Astrocyte (in vitro differentiated cells and primary cell): Measurements from ENCODE around the gene PTPRN2. TPM values are rescaled to one million over a fixed set of nuclear protein-coding genes. Genes with fewer than 3 reads are reported as not detected.

Experiments
- DNase-seq: peaks from one replicate; pipeline ENCODE4 v3.0.0-alpha.2; 2010; ENCODE audit warnings: low read depth
- FAIRE-seq: peaks from 2 replicates; lab custom pipeline; 2011; peaks lifted over from hg19 to GRCh38; lab: Jason Lieb, UNC
- H2AFZ ChIP-seq: 2 replicates; pipeline ENCODE4 v1.6.0; 2012; ENCODE audit warnings: low read depth, low read length, inconsistent platforms
- H3K27ac ChIP-seq: 2 replicates; pipeline ENCODE4 v1.5.1; 2011; ENCODE audit warnings: low read depth, low read length, inconsistent platforms
- H3K27me3 ChIP-seq: 2 replicates; pipeline ENCODE4 v1.6.0; 2011; ENCODE audit warnings: low read length, inconsistent platforms; ENCODE audit not compliant: insufficient read depth
- H3K36me3 ChIP-seq: 2 replicates; pipeline ENCODE4 v1.5.1; 2011; ENCODE audit warnings: low read length, inconsistent platforms; ENCODE audit not compliant: insufficient read depth
- H3K4me1 ChIP-seq: 2 replicates; pipeline ENCODE4 v1.5.1; 2011; ENCODE audit warnings: low read length, inconsistent platforms; ENCODE audit not compliant: insufficient read depth
- H3K4me2 ChIP-seq: 2 replicates; pipeline ENCODE4 v1.6.0; 2012; ENCODE audit warnings: low read length, inconsistent platforms
- H3K4me3 ChIP-seq: 2 replicates; pipeline ENCODE4 v1.5.1; 2011; ENCODE audit warnings: low read depth, mild to moderate bottlenecking, low read length, inconsistent platforms; ENCODE audit not compliant: insufficient read depth
- H3K79me2 ChIP-seq: 2 replicates; pipeline ENCODE4 v1.6.0; 2012; ENCODE audit warnings: mild to moderate bottlenecking, low read length, inconsistent platforms; ENCODE audit not compliant: insufficient read depth
- H3K9ac ChIP-seq: 2 replicates; pipeline ENCODE4 v1.6.0; 2012; ENCODE audit warnings: mild to moderate bottlenecking, low read length, inconsistent platforms
- H3K9me3 ChIP-seq: 2 replicates; pipeline ENCODE4 v1.5.1; 2012; ENCODE audit warnings: low read depth, mild to moderate bottlenecking, low read length, inconsistent platforms; ENCODE audit not compliant: insufficient read depth
- H4K20me1 ChIP-seq: 2 replicates; pipeline ENCODE4 v1.6.0; 2012; ENCODE audit warnings: low read length, inconsistent platforms; ENCODE audit not compliant: insufficient read depth
- H3K27ac Mint-ChIP-seq: one replicate; pipeline ENCODE4 v1.8.0; 2021; ENCODE audit warnings: mild to moderate bottlenecking, mixed read lengths; ENCODE audit not compliant: unreplicated experiment
- H3K27me3 Mint-ChIP-seq: one replicate; pipeline ENCODE4 v1.8.0; 2021; ENCODE audit warnings: low read depth, mixed read lengths; ENCODE audit not compliant: unreplicated experiment
- H3K36me3 Mint-ChIP-seq: one replicate; pipeline ENCODE4 v1.8.0; 2021; ENCODE audit warnings: low read depth, mixed read lengths; ENCODE audit not compliant: unreplicated experiment
- H3K4me1 Mint-ChIP-seq: one replicate; pipeline ENCODE4 v1.8.0; 2021; ENCODE audit warnings: low read depth, mixed read lengths; ENCODE audit not compliant: unreplicated experiment
- H3K4me3 Mint-ChIP-seq: one replicate; pipeline ENCODE4 v1.8.0; 2021; ENCODE audit warnings: mild to moderate bottlenecking, moderate library complexity, mixed read lengths; ENCODE audit not compliant: unreplicated experiment
- H3K9me3 Mint-ChIP-seq: one replicate; pipeline ENCODE4 v1.8.0; 2021; ENCODE audit warnings: mild to moderate bottlenecking, mixed read lengths; ENCODE audit not compliant: unreplicated experiment
- CTCF ChIP-seq: IDR thresholded peaks from 2 replicates; pipeline ENCODE4 v1.5.1; 2011; ENCODE audit warnings: low read depth, mild to moderate bottlenecking, inconsistent platforms, low read length, moderate library complexity; ENCODE audit not compliant: insufficient read depth
- EZH2 ChIP-seq: IDR thresholded peaks from 2 replicates; pipeline ENCODE4 v1.6.1; 2012; ENCODE audit warnings: mild to moderate bottlenecking, low read length, inconsistent platforms; ENCODE audit not compliant: insufficient read depth
- total RNA-seq: library from RNA; stranded (reverse); gene quantifications from 2 replicates; pipeline ENCODE4 v1.2.1, GENCODE V29; 2021

Gene PTPRN2
- total RNA-seq, 1 donor from 2014 or later: 0.09 TPM

GRCh38 chr7:157849726-157850125, 737.9 kb downstream of the PTPRN2 start:
- Histone ChIP-seq H3K4me1 (no peaks in the 10 kb centered on the region), H2AFZ (no peak overlapping the region), H3K4me2 (no peak overlapping the region), H3K9ac (no peak overlapping the region), H3K4me3 (no peak overlapping the region), H3K79me2 (no peaks in the 10 kb centered on the region), H3K9me3 (no peaks in the 10 kb centered on the region), H3K27me3 (no peaks in the 10 kb centered on the region), H3K27ac (no peak overlapping the region), H3K36me3 (no peaks in the 10 kb centered on the region), H4K20me1 (no peaks in the 10 kb centered on the region)
- Mint-ChIP-seq H3K9me3 (peaks cover 22% of the 10 kb centered on the region), H3K27me3 (no peaks in the 10 kb centered on the region), H3K27ac (no peak overlapping the region), H3K4me3 (no peak overlapping the region), H3K4me1 (no peaks in the 10 kb centered on the region), H3K36me3 (no peaks in the 10 kb centered on the region)
- no peak for FAIRE-seq
- TF ChIP-seq EZH2 (no peak), CTCF (no peak)
- no peak for DNase-seq

DNA sequence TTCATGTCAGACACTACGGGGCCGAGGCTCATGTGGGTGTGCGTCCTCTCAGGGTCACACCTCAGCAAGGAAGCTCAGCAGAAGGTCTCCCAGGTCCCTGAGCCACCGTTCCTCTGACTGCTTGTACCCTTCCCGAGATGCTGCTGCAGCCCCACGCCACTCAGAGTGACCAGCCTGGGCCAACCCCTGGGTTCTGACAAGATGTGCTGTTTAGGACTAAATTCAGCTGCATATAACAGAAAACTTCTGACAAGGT, 738.4 kb downstream of the PTPRN2 start:
- Histone ChIP-seq H2AFZ (no peak overlapping the region), H3K27ac (no peak overlapping the region), H3K4me3 (no peak overlapping the region), H3K4me2 (no peak overlapping the region), H3K27me3 (no peaks in the 10 kb centered on the region), H4K20me1 (no peaks in the 10 kb centered on the region), H3K9me3 (no peaks in the 10 kb centered on the region), H3K79me2 (no peaks in the 10 kb centered on the region), H3K4me1 (no peaks in the 10 kb centered on the region), H3K36me3 (no peaks in the 10 kb centered on the region), H3K9ac (no peak overlapping the region)
- H3K4me1 Mint-ChIP-seq: no peaks in the 10 kb centered on the region
- FAIRE-seq: no peak
- no peak overlapping the region for H3K27ac Mint-ChIP-seq
- no peaks in the 10 kb centered on the region for H3K27me3 Mint-ChIP-seq
- no peak overlapping the region for H3K4me3 Mint-ChIP-seq
- no peak for DNase-seq
- peaks cover 22% of the 10 kb centered on the region for H3K9me3 Mint-ChIP-seq
- no peak for TF ChIP-seq EZH2
- no peak for TF ChIP-seq CTCF
- no peaks in the 10 kb centered on the region for H3K36me3 Mint-ChIP-seq

GRCh38 chr7:157848508-157849340, 738.9 kb downstream of the PTPRN2 start:
- FAIRE-seq: no peak

More at GRCh38 chr7:157848508-157849340, 738.9 kb downstream of the PTPRN2 start:
- no peaks in the 10 kb centered on the region for H3K4me1 Mint-ChIP-seq
- H3K9me3 Mint-ChIP-seq: peaks cover 17% of the 10 kb centered on the region
- no peaks in the 10 kb centered on the region for H3K36me3 Mint-ChIP-seq
- Histone ChIP-seq H3K4me1 (no peaks in the 10 kb centered on the region), H4K20me1 (no peaks in the 10 kb centered on the region), H3K36me3 (no peaks in the 10 kb centered on the region), H3K4me2 (no peak overlapping the region), H3K27ac (no peak overlapping the region), H3K9me3 (no peaks in the 10 kb centered on the region), H3K9ac (no peak overlapping the region), H3K4me3 (no peak overlapping the region), H3K79me2 (no peaks in the 10 kb centered on the region), H3K27me3 (no peaks in the 10 kb centered on the region), H2AFZ (no peak overlapping the region)
- TF ChIP-seq CTCF (no peak), EZH2 (no peak)
- no peak overlapping the region for H3K4me3 Mint-ChIP-seq
- no peak overlapping the region for H3K27ac Mint-ChIP-seq
- no peak for DNase-seq
- no peaks in the 10 kb centered on the region for H3K27me3 Mint-ChIP-seq
